H1 (cell line): ENCODE data around the gene MBTPS1.

Source experiments
- CTCF ChIP-seq, 3 experiments: IDR thresholded peaks; 1 replicate in 2 of 3; 2 replicates in 1 of 3; pipeline versions ENCODE4 v1.5.1 to v1.6.1; 2011; ENCODE audit warnings: low read length in 3 of 3, mild to moderate bottlenecking in 3 of 3, inconsistent platforms in 2 of 3, low read depth in 1 of 3, moderate library complexity in 1 of 3; ENCODE audit not compliant: insufficient read depth in 1 of 3; ENCODE audit errors: control extremely low read depth in 1 of 3
- EZH2 ChIP-seq: fragments of 200-600 bp; sonication (generic); IDR thresholded peaks from 2 replicates; pipeline ENCODE4 v1.7.1; 2012; ENCODE audit warnings: low read depth, mild to moderate bottlenecking, moderate library complexity, low read length, inconsistent platforms; ENCODE audit not compliant: severe bottlenecking
- GABPA ChIP-seq: IDR thresholded peaks from 2 replicates; pipeline ENCODE4 v1.6.1; 2011; ENCODE audit warnings: mild to moderate bottlenecking, low read length, moderate library complexity, borderline replicate concordance; ENCODE audit not compliant: insufficient read depth
- MAX ChIP-seq: IDR thresholded peaks from 2 replicates; pipeline ENCODE4 v1.6.1; 2012; ENCODE audit warnings: inconsistent platforms
- PHF8 ChIP-seq: fragments of 200-600 bp; sonication (generic); conservative IDR thresholded peaks from 2 replicates; pipeline ENCODE4 v1.7.1; 2012; ENCODE audit warnings: low read depth, mild to moderate bottlenecking, inconsistent platforms, low read length, moderate library complexity
- POLR2AphosphoS5 ChIP-seq: IDR thresholded peaks from 2 replicates; pipeline ENCODE4 v1.6.1; 2011; ENCODE audit warnings: low read depth, low read length
- TAF1 ChIP-seq: IDR thresholded peaks from 2 replicates; pipeline ENCODE4 v1.6.1; 2011; ENCODE audit warnings: mild to moderate bottlenecking, low read depth, low read length
- USF2 ChIP-seq: IDR thresholded peaks from 2 replicates; pipeline ENCODE4 v1.6.1; 2011; ENCODE audit warnings: low read length, improper control_type of control experiment

- TF ChIP-seq MAX (no peak), POLR2AphosphoS5 (no peak), CTCF (IDR thresholded peaks at IDR 0.05; ENCODE audit: control extremely low read depth in 1 of 3, insufficient read depth in 1 of 3, low read depth in 1 of 3, low read length in 3 of 3) (no peak), TAF1 (no peak), GABPA (no peak), EZH2 (no peak), USF2 (no peak), PHF8 (no peak)
Measured at GRCh38 chr16:84056933-84057332, 59.8 kb downstream of the MBTPS1 start.
